ENCODE measurements around the gene HOXB5. TPM values are rescaled to one million over a fixed set of nuclear protein-coding genes. Genes with fewer than 3 reads are reported as not detected.

The HOXB5 gene
- polyA plus RNA-seq, 10 donors: 0.60 to 7.2 (median 3.0) TPM

GRCh38 chr17:48563385-48563838 lies 30.2 kb downstream of the HOXB5 start:
- peak in 1 of 3 donors; percentile 32 for DNase-seq

- DNase-seq: no peak
Measured at GRCh38 chr17:48562934-48563333, 30.6 kb downstream of the HOXB5 start.

DNA sequence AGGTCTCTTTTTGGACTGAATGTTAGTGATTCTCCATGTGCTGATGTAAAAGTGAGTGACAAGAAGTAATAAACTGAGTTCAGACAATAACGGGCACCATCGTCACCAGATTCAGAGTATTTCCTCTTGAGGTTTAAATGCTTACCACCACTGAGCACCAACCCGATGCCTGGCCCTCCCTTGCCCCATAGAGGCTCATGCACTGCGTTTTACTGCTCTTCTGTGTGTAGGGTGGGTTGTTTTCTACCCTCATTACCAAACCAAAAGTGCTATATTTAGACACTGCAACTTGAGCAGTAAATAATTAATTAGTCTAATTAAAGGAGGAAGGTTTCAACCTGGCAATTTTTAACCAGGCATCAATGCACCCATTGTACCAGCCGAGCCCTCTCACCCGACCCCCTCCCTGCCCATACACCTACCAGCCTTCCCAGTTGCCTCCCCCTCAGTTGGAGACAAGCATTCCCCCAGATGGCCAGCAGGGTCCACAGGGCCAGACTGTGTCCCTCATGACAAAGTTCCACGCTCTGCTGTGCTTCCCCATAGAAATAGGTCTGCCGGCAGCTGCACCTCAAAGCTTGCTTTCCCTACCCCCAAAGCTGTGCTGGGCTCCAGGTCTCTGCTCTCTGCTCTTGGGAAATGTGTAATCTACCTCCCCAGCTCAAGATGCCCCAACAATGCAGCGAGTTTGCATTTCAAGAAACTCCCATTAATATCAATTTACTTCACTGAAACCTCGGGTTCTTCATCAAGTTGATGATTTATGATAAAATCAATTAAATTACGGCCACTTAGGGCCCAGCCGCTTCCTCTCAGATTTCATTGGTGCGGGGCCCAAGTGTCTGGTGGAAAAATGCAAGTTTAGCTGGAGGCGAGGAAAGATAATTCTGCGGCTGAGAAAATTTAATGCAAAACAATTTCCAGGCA lies 31.4 kb downstream of the HOXB5 start:
- no peak for DNase-seq

DNA sequence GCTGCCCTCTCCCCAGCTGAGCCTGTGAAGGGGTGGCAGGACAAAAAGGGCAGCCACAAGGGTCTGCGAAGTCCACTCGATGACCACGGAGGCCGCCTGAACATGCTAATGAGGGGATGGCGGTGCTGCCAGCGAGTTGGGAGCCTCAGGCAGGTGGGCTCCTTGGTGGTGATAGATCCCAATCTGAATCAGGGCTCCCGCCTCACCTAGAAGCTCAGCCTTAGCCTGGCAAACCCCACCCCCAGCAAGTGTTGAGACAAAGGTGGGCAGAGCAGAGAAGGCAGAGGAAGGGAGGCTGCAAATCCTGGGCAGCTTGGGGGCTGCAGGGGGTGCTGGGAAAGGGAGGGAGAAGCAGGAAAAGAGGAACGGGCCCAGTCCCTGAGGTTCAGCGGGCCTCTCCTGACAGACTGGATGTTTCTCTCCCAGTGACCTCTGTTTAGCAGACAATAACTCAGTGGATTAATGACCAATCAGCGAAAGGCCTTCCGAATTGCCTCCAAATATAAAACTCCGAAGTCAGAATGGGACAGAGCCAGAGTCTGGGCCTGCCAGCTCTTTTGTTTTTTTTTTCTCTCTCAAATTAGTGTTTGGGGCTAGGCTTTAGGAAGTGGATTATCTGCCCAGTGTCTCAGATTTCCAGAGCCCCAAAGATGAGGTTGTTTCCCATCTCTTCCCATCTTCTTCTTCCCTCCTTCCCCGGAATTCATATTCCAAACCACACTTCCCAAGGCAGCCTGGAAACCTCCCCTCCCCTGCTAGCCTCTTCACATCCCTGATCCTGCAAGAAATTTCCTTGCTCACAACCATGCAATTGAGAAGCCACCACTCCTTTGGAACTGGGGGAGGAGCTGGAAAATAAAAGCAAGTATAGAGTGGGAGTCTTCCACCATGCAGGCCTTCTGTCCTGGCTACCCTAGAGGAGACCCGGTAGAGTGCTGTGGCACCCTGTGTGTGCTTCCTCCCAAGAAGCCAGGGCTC lies 33.5 kb downstream of the HOXB5 start:
- DNase-seq: no peak

- no peak for DNase-seq
Measured at GRCh38 chr17:48559122-48559839, 34.3 kb downstream of the HOXB5 start.

DNA sequence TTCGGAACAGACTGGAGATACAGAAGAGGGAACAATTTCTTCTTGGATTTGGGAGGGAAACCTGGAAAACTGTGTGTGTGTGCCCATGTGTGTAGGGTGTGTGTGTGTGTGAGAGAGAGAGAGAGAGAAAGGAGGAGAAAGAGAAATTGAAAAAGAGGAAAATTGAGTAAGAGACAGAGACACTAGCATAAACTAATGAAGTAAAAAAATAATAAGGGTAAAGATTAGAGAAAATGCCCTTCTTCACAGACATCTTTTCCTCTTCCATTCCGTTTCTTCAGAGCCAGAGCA lies 34.8 kb downstream of the HOXB5 start:
- DNase-seq: no peak

DNA sequence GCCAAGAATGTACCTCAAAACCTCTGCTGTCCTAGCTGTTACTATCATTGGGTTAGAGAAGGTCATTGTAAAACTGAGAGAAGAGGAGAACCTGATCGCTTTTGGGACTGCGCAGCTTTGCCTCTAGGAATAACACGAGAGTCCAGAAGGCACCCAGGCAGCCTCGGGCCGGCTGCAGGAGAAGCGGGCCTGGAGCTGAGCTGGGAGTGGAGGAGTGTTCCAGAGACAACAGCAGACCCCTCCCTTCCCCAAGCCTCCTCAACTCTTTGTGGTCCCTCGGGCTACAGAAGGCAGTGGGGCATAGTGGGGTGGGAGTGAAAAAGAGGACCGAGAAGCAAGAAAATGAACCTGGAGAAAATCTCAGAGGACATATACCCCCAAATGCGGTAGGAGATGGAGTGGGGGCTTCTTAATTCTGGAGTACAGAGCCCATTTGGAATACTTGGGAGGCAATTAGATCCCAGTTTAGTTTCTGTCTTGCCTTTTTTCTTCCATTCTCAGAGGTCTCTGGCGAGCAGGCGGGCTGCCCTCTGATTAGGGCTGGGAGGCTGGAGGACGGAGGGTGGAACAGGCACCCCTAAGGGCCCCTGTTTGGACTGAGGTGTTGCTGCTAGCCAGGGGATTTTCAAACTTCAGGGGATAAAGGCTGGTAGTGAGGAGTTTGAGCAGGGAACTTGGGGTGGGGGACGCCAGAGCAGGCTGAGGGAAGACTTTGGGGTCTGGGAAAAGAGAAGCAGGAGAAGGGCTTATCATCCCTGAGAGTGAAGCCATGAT lies 35.3 kb downstream of the HOXB5 start:
- DNase-seq: peak in 1 of 3 donors; percentile 2

DNA sequence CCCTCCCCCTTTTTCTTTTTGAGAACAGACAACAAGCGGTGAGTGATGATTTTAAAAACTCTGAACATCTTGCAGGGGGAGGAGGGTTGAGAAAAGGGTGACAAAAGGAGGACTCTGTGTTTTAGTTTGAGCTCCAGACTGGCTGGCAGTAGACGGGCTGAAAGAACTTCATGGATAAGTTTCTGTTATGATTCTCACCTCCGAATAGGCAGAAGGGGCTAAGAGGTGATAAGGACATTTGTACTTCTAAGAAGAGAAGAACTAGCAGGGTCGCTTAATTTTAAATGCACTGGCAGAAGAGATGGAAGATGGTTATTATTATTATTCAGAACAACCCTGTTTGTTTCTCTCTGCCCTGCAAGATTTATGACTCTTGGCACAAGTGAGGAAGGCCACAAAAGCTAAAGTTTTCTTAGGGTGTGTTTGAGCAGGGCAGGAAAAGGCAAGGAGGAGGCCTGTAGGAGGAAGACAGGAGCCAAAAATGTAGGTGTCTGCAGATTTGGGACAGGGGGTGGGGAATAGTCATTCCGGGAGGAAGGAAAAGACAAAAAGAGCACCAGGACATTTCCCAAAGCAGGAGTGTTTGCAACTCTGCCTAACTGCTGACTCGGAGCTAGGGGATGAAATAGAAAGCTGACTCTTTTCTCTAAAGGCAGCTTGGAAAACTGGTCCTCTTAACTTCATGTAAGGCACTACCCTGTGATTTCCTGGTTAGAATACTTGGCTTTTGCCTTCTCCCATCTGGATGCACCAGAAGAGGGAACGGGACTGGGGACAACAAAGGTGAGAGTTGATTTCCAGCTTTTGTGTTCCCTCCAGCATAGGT lies 36.8 kb downstream of the HOXB5 start:
- DNase-seq: peak in 2 of 3 donors; percentile 22 to 48

GRCh38 chr17:48556229-48556575 lies 37.4 kb downstream of the HOXB5 start:
- DNase-seq: no peak

DNA sequence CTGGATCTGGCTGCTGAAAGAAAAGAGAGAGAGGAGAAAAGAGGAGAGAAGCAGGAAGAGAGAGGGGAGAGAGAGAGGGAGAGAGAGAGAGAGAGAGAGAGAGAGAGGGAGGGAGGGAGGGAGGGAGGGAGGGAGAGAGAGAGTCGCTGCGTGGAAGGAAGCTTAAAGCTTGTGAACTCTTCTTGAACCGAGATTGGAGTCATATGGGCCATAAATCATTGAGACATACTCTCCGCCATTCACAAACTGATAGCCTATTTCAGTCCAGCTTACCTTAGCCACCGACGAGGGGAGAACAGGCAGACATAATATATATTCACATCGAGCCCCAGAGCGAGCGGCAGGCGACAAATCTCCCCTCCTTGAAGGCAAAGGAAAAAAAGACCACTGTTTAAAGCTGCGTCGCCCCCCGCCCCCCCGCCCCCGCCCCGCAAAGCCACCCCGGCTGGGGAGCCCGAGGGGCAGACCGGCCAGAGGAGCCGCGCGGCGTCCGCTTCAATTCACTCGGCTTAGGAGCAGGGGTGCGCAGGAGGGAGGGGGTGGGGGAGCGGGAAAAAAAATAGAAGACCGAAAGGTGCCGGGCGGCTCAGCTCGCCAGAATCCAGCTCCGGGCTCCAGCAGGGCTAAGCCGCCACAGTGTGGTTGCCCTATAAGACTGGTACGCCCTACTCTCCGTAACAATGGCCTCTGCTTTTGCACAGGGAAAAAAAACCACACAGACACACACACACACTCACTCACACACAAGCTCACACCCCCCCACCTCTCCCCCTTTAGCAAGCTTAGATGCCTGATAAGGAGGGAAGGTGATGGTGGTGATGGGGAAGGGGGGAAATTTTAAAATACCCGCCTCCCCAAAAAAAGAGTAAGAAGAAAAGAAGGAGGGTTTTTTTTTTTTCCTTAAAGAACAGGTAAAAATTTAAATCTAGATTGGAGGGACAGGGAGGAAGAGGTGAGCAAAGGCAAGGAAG lies 38.0 kb downstream of the HOXB5 start:
- DNase-seq: peak in 2 of 3 donors; percentile 89 to 94

DNA sequence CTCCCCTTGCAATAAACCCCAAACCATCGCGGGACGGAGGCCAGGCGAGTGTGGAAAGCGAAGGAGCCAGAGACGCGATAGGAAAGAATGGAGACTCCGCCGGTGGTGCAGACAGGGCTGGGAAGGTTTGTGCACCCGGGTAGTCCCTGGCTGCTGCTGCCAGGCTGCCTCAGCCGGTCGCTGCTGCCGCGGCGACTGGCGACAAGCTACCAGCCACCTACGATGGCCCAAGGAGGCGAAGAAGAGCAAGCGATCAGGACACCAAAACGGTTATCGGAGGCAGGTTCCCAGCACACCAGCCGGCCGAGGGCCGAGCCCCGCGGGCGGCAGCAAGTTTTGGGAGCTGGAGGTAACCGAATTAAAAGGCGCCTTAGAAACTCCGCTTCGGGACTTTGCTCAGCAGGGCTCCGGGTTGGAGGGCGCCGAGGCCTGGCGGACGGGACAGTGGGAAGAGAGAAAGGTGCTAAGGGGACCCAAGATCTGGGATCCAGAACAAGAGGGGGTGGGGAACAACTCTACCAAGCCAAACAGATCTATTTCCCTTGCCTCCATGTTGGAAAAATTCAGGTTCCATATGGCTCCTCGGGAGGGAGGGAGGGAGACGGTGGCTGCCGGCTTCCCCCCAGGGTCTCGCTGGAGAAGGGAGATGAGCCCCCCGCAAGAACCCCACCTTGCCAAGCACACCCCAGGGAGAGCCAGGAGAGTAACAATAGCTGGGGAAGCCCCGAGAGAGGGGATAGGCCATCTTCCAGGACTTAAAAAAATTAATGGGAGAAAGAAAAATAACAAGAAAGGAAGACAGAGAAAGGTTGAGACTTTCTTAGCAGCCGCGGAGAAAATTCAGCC lies 38.9 kb downstream of the HOXB5 start:
- peak in 1 of 3 donors; percentile 76 for DNase-seq

DNA sequence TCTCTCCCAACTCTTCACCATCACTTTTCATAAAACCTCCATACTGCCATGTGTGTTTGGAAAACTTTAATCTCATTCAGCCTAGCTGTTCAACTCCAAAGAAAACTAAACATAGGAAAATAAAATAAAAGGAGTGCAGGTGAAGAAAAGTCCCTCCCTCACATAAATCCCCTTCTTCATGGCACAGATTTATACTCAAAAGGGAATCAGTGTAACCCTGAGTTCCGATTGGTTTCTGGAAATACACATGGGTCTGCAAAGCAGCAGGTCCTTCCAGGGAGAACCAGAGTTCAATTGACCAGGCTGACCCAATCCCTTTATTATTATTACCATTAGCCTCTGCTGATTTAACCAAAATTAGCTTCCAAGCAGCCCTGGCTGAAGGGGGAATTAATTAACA lies 39.8 kb downstream of the HOXB5 start:
- no peak for DNase-seq

- DNase-seq: no peak
Measured at GRCh38 chr17:48553190-48553547, 40.4 kb downstream of the HOXB5 start.

DNA sequence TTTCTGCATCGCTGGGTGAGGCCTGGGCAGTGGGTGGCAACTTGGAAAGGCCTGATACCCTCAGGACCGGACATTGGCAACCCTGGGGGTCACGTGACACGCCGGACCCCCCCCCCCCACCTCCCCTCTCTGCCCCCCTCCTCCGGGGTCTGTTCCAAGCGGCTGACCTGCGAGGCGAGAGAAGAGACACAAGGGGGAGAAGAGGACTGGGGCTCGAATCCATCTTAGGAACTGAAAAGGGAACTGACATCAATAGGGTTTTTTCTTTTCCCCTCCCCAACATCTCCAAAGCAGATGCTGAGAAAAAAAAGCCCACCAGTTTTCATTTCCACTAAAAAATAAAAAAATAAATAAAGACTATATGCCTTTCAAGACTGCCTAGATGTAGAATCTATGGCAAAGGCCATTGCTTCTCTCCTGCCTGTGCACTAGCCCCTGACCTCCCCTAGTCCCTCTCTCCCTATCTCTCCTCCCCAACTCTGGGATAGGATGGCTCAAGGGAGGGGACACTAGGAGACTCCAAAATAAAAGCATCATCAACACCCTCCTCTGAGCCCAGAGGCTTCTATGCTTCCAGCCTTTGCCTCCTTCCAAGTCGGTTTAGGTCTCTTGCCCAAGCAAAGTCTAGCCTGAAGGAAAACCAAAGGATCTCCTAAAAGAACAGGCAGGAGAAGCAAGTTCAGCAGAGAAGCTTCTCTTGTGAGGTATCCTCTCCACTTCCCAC lies 41.0 kb downstream of the HOXB5 start:
- DNase-seq: no peak

- no peak for DNase-seq
Measured at GRCh38 chr17:48551596-48552465, 41.7 kb downstream of the HOXB5 start.

GRCh38 chr17:48551214-48551555 lies 42.4 kb downstream of the HOXB5 start:
- DNase-seq: no peak

Data from muscle of back (tissue), 11 donors.